DND-41 (cell line): ENCODE results near the gene CNOT10.

Experiments
- CTCF ChIP-seq: IDR thresholded peaks from 2 replicates; pipeline ENCODE4 v1.5.1; 2012; ENCODE audit warnings: borderline replicate concordance, low read length, moderate library complexity, mild to moderate bottlenecking; ENCODE audit not compliant: poor library complexity, severe bottlenecking; ENCODE audit errors: extremely low read depth
- EZH2 ChIP-seq: IDR thresholded peaks from 3 replicates; pipeline ENCODE4 v1.6.1; 2012; ENCODE audit warnings: borderline replicate concordance, low read depth, mild to moderate bottlenecking, moderate library complexity, low read length, inconsistent platforms; ENCODE audit not compliant: severe bottlenecking

- TF ChIP-seq CTCF (no peak), EZH2 (no peak)
Observed at GRCh38 chr3:32684029-32684799, 774 bp upstream of the CNOT10 start.
